Activated T-cell treated with anti-CD3 and anti-CD28 coated beads for 48 hours (primary cell): ENCODE data around the gene PALLD.

Experiments
- DNase-seq: peaks from one replicate; pipeline ENCODE4 v3.0.0-alpha.2; 2020; ENCODE audit warnings: low read depth

Gene PALLD

DNA sequence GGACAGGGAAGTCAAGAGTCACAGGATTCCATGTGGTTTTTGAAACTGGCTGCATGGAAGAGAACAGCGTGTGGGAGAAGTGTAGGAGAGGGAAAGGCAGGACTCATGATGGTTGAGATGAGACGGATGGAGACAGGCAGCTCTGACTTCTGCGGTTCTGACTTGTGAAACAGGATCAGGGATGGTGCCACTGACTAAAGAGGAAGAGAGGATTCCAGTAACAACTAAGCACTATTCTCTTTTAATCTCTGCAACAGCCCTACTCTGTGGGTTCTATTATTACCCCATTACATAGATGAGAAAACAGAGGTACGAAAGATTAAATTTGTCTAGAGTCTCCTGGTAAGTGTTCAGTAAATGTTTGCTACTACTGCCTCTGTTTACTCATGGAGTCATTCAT is 356.9 kb downstream of the PALLD start:
- DNase-seq: no peak

GRCh38 chr4:168854350-168854921 is 357.6 kb downstream of the PALLD start:
- DNase-seq: no peak

- no peak for DNase-seq
Observed at GRCh38 chr4:168856312-168856711, 359.5 kb downstream of the PALLD start.

GRCh38 chr4:168857009-168857408 is 360.2 kb downstream of the PALLD start:
- DNase-seq: no peak

GRCh38 chr4:168857546-168858314 is 360.9 kb downstream of the PALLD start:
- DNase-seq: no peak

DNA sequence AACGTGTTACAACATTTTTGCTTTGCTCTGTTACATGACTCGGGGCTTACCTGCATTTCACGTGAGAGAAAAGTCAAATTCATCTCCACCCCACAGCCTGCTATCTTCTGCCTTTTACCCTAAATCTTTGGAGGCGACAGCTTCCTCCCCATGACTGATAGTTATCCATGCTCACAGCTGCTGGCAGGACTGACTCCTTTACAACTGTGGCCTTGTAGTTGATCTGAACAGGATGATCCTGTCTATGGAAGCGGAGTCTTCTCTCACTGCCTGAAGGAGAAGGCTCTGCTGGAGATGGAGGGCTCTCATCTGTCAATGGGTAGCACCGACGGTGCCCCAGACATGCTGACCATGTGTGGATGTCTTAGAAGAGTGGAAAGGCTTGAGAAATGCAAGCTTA is 362.2 kb downstream of the PALLD start:
- no peak for DNase-seq

DNA sequence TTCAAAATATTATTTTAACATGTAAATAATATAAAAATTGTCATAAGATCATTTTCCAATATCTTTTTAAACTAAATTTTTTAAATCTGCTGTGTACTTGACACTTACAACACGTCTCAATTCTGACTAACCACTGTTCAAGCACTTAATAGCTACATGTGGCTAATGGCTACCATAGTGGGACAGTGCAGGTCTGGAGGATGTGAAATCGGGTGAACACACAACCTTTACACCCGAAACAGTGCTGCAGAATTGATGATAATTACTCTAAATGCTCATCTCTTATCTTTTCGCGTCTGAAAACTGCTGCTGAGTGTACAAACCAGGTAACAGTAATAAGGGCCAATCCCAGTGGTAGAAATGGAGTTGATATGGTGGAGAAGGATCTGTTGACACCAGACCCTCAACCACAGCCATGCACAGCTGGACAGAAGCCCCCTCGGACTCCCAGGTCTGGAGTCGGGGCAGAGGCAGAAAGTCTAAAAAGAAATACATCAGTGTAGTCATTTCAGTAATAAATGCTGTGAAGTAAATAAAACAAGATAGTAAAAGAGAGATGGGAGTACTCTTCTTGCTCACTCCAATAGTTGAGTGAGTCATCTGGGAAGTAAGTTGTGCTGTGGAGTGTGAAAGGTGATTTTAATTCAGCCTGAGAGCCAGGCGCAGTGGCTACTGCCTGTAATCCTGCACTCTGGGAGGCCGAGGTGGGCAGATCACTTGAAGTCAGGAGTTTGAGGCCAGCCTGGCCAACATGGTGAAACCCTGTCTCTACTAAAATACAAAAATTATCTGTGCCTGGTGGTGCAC is 363.2 kb downstream of the PALLD start:
- no peak for DNase-seq

GRCh38 chr4:168860827-168861226 is 364.0 kb downstream of the PALLD start:
- no peak for DNase-seq

DNA sequence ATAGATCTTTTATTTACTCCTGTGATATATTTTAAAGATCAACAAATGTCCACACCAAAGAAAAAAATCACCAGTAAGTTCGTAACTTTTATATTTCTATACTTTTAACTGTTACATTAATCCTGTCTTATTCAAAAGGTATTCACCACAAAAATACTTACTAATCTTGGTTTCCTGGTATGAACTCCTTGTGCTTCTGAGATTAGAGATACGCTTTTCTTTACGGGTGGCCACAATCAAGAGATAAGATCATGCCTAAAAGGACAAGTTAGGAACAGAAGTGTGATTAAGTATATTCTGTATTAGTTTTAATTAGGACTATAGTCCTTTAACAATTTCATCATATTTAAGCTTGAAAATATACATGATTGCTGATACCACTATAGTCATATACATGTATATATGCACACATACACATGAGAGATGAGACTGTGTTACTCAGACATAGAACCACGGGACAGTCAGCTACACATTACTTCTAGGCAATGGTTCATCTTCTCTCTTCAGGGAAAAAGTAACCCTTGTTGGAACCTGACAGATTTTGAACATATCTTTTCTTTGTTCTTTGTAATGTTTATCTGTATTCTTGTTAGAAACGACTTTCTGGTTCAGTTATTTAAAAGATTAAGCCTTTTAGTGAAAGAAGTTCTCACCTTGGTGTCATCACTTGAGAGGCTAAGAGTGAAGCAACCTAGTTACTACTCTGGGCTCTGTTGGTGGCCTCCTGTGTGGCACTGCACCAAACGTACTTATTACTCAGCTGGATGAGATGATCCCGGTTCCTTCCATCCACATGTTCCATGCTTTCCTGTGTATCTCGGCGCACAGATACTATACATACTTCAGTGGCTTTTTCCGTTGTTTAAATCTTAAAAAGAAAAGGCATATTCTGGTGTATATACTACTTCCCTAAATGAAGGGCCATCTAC is 367.1 kb downstream of the PALLD start:
- no peak for DNase-seq

DNA sequence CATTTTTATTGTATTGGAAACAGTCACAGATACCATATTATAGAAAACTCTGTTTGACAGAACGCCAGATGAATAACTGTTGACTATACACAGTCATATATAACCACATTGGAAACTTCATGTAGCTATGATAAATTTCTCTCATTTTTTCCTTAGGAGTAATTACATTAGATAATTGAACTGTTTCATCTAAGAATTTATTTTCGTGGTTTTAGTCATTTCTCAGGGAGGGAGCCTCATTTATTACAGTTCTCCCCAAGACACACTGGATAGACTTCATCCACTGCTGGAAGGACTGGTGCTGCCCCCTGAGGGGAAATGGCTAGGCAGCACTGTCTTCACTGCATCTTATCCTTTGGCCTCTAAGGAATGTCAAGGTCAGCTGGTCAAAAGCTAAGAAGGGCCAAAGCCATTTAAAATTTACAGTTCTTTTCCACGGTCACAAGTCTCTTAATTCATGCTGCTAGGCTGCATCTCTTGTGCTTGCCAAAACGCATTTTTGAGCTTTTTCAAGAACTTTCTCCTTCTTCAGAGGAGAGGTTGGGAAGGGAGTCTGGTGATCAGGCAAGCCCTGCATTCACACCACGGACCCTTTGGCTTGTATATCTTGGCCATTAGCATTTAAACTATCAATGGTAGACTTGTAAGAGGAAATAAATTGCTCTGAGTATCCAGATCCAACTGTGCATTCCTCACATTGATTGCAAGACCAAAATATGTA is 368.1 kb downstream of the PALLD start:
- no peak for DNase-seq

GRCh38 chr4:168865854-168866253 is 369.0 kb downstream of the PALLD start:
- DNase-seq: no peak

GRCh38 chr4:168866635-168867034 is 369.8 kb downstream of the PALLD start:
- DNase-seq: no peak

DNA sequence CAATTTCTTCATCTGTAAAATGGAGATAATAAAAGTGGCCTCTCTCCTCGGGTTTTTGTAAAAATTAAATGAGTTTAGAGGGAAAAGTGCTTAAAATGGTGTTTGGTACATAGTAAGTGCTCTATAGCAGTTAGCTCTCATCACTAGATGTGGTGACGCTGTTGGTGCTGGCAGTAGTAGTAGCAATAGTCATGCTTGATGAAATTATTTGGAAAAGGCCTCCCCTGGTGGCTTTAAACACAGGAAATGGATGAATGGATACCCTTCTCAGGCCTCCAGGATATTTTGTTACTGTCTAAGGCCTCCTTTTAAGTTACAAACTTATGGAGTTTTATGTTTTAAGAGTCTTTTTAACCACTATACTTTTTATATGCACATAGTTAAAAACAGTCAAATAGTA is 370.3 kb downstream of the PALLD start:
- no peak for DNase-seq

DNA sequence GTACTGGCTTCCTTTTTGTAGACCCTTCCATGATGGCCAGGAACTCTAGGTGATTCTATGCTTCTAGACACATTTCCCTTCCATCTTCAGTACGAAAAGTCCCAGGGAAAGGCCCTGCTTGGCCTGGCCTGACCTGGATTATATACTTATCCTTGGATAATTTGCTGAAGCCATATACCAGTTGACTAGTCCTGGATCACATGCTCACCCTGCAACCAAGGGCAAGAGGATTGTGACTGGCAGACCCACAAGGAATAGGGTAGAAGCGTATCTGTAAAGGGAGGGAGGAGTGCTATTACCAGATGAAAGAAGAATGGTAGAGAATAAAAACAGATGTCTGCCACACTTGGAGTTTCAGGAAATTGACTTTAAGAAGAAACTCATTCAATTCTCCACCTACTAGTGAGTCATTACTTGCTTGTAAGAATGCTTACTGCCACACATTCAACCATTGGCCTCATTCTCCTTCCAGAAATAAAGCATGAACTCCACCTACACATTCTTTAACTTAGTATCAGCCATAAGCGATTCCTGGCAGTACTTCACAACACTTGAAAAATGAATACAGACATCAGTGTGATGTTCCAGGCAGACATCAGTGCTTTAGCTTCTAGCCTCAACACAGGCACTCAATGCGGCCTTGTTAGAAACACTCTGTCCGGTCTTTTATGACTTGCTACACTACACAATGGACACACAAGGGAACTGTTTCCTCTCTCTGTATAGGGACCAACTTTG is 371.4 kb downstream of the PALLD start:
- no peak for DNase-seq

DNA sequence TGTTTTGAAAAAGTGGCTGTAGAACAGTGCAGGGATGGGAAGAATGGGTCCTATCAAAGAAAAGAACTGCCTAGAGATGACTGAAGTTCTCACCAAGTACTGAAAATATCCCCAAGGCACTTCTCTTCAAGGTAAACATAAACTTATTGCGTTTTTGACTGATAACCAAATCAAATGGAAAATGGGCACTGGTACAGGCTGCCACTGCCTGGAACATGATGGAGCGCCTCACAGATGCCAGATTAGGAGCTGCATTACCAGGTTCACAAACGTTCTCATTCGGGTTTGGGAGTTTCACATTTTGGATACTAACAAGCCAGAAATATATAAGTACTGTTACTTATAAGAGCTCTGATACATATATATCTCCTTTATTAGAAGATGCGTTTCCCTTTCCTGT is 371.9 kb downstream of the PALLD start:
- DNase-seq: no peak

DNA sequence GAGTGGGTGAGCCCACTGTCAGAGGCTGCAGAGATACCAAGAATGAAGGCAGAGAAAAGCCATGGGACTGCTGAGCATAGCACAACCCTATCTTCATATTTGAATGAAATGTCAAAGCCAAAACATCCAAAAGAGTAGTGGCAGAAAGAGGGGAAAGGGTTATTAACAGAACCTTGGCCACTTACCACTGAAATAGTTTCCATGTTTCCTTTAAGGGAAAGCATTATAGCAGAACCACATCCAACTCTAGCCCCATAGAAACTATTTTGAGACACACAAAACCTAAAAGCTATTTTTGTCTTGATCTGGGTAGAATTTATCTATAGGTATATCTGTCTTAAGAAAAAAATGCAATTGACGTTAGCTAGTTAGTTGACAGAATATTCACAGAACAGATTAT is 373.2 kb downstream of the PALLD start:
- DNase-seq: no peak

- no peak for DNase-seq
Observed at GRCh38 chr4:168871632-168872031, 374.8 kb downstream of the PALLD start.

DNA sequence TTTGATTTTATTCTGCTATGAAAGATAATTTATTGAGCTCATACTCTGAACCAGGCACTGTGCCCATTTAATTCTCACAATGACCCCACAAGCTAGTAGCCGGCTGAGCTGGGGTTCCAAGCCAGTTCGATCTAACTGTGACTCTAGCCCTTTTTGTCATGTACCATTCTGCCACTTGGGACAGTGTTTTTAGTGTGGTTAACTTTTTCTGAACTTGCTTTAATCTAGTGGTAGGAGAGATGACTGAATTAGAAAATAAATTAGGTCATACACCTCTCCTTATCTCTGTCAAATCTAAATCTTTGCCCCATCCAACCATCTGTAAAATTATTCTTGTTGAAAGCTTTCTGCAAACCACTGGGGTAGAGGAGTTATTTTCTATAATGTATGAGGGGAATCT is 377.2 kb downstream of the PALLD start:
- no peak for DNase-seq

DNA sequence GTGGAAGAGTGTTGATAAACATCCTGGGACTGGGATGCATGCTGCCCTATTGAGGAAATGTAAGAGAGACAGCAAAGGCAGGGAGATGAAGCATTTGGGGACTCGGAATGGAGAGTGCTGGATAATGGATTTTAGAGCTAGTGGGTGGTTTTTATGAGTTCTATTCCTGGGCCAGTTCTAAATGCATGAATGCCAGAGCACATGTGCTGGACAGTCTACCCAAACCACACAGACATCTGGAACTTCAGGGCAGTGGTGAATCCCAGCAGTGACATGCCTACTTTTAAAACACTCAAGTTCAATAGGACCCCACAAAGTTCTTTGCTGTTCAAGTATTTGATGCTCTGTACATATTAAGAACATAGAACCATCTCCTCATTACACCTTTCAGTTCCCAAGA is 379.3 kb downstream of the PALLD start:
- no peak for DNase-seq
